ENCODE results near the gene DND1.
"Not testable (repeated sequence)": the region's sequence is repeated elsewhere in the genome, so short reads cannot be mapped to it uniquely, and the experiment has no call there.

DND1 gene

GRCh38 chr5:140632366-140633020 lies 40.9 kb downstream of the DND1 start:
- in situ Hi-C loops (cut with MboI; ENCODE audit: low sequenced_read_pairs): loop anchor here (5.0 kb wide), 1 partner anchor 65 kb away; no protein-coding TSS in a partner anchor

- in situ Hi-C loops (cut with MboI; ENCODE audit: low sequenced_read_pairs): loop anchor here (5.0 kb wide), 1 partner anchor 65 kb away; no protein-coding TSS in a partner anchor
Observed at GRCh38 chr5:140631831-140632365, 41.5 kb downstream of the DND1 start.

DNA sequence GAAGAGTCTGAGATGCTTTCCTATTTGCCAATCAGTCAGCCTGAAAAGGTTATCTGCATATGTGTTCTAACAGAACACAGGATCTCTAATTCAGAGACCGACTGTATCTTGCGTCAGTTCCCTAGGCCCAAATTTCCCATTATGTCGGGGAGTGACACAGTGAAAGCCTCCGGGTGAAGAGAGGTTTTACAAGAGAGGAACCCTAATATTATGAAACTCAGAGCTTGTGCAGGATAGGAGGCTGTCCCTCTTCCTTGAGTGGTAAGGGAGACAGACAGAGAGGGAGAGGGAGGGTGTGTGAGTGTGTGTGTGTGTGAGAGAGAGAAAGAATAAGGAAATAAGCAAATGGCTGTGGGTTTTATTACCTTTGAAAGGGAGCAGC lies 42.3 kb downstream of the DND1 start:
- in situ Hi-C loops (cut with MboI; ENCODE audit: low sequenced_read_pairs): loop anchor here (5.0 kb wide), 1 partner anchor 64 kb away; no protein-coding TSS in a partner anchor

DNA sequence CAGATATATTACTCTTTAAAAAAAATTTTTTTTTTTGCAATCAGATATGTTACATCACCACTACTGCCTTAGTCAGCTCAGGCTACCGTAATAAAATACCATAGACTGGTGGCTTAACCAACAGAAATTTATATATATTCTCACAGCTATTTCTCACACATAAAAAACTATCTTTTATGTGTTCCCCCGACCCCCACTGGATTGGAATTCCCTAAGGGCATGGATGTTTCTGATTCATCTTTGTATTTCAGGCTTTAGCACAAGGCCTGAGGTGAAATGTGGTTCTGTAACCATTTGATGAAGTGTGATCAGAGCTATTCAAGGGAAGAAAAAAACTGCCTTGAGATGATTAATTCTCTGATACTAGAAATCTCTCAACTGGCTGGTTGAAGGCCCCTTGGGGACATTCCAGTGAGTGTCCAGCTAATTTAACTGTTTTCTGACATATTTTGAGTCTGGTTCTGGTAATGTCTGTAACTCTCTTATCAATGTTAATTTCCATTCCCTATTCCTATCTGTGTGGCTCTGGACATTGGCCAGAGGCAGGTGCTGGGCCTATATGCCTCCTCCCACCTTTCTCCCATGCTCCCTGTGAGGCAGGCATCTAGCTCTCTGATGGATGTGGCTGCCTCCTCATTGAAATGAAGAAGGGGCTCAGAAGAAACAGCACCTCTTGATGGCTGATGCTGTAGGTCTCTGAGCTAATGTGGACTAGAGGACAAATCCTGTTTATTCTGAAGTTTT lies 42.9 kb downstream of the DND1 start:
- in situ Hi-C loops (cut with MboI; ENCODE audit: low sequenced_read_pairs): loop anchor here (5.0 kb wide), 1 partner anchor 63 kb away; no protein-coding TSS in a partner anchor

GRCh38 chr5:140628711-140629110 lies 44.7 kb downstream of the DND1 start:
- in situ Hi-C loops (cut with MboI; ENCODE audit: low sequenced_read_pairs): no loop called here

DNA sequence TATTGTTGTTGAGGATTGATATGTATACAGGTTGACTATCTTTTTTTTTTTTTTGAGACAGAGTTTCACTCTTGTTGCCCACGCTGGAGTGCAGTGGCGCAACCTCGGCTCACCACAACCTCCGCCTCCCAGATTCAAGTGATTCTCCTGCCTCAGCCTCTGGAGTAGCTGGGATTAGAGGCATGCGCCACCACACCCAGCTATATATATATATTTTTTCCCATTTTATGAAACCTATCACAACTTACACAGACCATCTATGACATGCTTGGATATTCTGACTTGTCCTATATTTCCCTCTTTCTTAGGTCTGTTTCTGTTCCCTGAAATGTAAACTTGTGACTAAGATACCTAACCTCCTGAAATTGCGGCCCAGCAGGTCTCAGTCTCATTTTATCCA lies 45.4 kb downstream of the DND1 start:
- in situ Hi-C loops (cut with MboI; ENCODE audit: low sequenced_read_pairs): no loop called here

DNA sequence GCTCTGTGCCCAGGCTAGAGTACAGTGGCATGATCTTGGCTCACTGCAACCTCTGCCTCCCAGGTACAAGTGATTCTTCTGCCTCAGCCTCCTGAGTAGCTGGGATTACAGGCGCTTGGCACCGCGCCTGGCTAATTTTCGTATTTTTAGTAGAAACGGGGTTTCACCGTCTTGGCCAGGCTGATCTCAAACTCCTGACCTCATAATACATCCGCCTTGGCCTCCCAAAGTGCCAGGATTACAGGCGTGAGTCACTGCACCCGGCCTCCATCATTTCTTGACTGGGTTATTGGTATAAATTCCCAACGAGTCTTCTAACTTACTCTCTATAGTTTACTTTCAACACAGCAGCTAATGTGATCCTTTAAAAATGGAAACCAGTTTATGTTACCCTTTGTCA lies 48.5 kb downstream of the DND1 start:
- in situ Hi-C loops (cut with MboI; ENCODE audit: low sequenced_read_pairs): not testable (repeated sequence)

DNA sequence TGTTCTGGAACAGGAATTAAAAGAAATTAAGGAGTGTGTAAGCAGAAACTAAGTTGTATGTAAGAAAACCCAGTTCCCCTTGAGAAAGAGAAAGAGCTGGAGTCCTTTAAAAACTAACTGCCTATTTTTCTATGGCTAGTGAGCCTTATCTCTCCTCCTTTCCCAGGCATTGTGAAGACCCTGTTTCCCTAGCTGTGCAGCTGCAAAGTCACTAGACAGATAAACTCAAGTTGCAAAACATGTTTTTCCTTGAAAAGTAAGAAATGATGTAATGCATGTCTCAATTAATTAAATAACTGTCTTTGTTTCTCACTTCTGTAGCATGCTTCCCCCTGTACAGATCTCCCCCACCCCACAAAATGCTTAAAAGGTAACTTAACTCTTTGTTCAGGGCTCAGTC lies 50.3 kb downstream of the DND1 start:
- in situ Hi-C loops (cut with MboI; ENCODE audit: low sequenced_read_pairs): not testable (repeated sequence)

DNA sequence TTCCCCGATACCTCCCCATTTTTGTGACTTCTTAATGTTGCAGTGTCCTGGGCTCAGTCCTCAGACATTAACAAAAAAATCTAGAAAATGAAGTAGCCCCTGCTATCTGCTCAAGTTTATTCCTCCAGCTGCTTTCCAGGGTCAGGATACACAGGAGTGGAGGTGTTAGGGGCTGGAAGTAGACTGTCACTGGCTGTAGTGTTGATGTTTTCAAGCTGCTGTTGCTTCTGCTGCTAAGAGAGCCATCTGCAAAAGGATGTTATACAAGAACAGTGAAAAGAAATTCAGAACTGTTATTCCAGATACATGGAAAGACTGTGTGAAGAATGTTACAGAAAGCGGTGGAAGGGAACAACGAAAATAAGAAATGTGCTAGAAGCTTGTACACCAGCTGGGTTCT lies 51.1 kb downstream of the DND1 start:
- in situ Hi-C loops (cut with MboI; ENCODE audit: low sequenced_read_pairs): no loop called here

Data from HL-60/S4 treated with phorbol 12-myristate 13-acetate at 8.2 ng/mL for 4 days and 3 days (cell line).